T-helper 2 cell treated with Interferon-gamma antibody and Interleukin-4, amounts not matched to agents 100 ng/mL and 5 ng/mL, for 36 hours (primary cell): ENCODE measurements around the gene RYR3. TPM values are rescaled to one million over a fixed set of nuclear protein-coding genes. Genes with fewer than 3 reads are reported as not detected.

Experiments used
- intact Hi-C: fragments of 100-400 bp; cut with micrococcal nuclease; formaldehyde crosslinking; loops from one replicate; pipeline ENCODE4 v1.15.1; 2023
- total RNA-seq: library from RNA; stranded (reverse); gene quantifications from 2 replicates; pipeline ENCODE4 v1.2.3, GENCODE V29; 2022

RYR3 gene
- total RNA-seq, 1 donor from 2014 or later = not detected

GRCh38 chr15:33448151-33448550 is 137.4 kb downstream of the RYR3 start:
- intact Hi-C loops = no loop called here

GRCh38 chr15:33448961-33449606 is 138.3 kb downstream of the RYR3 start:
- intact Hi-C loops = no loop called here

GRCh38 chr15:33449810-33450209 is 139.0 kb downstream of the RYR3 start:
- intact Hi-C loops = no loop called here

- intact Hi-C loops = no loop called here
Observed at GRCh38 chr15:33451385-33451784, 140.6 kb downstream of the RYR3 start.

- intact Hi-C loops = no loop called here
Observed at GRCh38 chr15:33453761-33454160, 143.0 kb downstream of the RYR3 start.

GRCh38 chr15:33454346-33454745 is 143.6 kb downstream of the RYR3 start:
- intact Hi-C loops = no loop called here

- intact Hi-C loops = no loop called here
Observed at GRCh38 chr15:33454996-33455395, 144.2 kb downstream of the RYR3 start.

- intact Hi-C loops = no loop called here
Observed at GRCh38 chr15:33458421-33458820, 147.7 kb downstream of the RYR3 start.

- intact Hi-C loops = no loop called here
Observed at GRCh38 chr15:33460166-33460805, 149.5 kb downstream of the RYR3 start.

- intact Hi-C loops = no loop called here
Observed at GRCh38 chr15:33461671-33462070, 150.9 kb downstream of the RYR3 start.

GRCh38 chr15:33467146-33467815 is 156.5 kb downstream of the RYR3 start:
- intact Hi-C loops = no loop called here

- intact Hi-C loops = no loop called here
Observed at GRCh38 chr15:33467816-33468163, 157.0 kb downstream of the RYR3 start.

- intact Hi-C loops = no loop called here
Observed at GRCh38 chr15:33468740-33469139, 158.0 kb downstream of the RYR3 start.

- intact Hi-C loops = no loop called here
Observed at GRCh38 chr15:33473005-33473404, 162.2 kb downstream of the RYR3 start.

- intact Hi-C loops = no loop called here
Observed at GRCh38 chr15:33473714-33474113, 162.9 kb downstream of the RYR3 start.

- intact Hi-C loops = no loop called here
Observed at GRCh38 chr15:33476076-33476475, 165.3 kb downstream of the RYR3 start.

- intact Hi-C loops = no loop called here
Observed at GRCh38 chr15:33476908-33477307, 166.1 kb downstream of the RYR3 start.

GRCh38 chr15:33489335-33489734 is 178.6 kb downstream of the RYR3 start:
- intact Hi-C loops = no loop called here

- intact Hi-C loops = no loop called here
Observed at GRCh38 chr15:33490703-33491102, 179.9 kb downstream of the RYR3 start.

GRCh38 chr15:33492434-33493052 is 181.8 kb downstream of the RYR3 start:
- intact Hi-C loops = no loop called here

GRCh38 chr15:33494306-33494705 is 183.5 kb downstream of the RYR3 start:
- intact Hi-C loops = no loop called here

GRCh38 chr15:33500432-33501195 is 189.8 kb downstream of the RYR3 start:
- intact Hi-C loops = no loop called here
